GM23338 (cell line): ENCODE measurements around the gene TUBB.

ENCODE experiments used
- CREB1 ChIP-seq: fragments of 250-450 bp; sonication (Bioruptor Pico); IDR thresholded peaks from 2 replicates; pipeline ENCODE4 v1.5.0; 2020; ENCODE audit warnings: low read depth, mild to moderate bottlenecking, moderate library complexity
- CTCF ChIP-seq, 2 experiments: fragments of 200-600 bp in 1 of 2; sonication (generic) in 1 of 2; conservative IDR thresholded peaks; 2 replicates each; pipeline versions ENCODE4 v1.5.1 to v1.6.1; 2016 to 2017; ENCODE audit warnings: antibody characterized with exemption in 2 of 2, low read depth in 2 of 2, mild to moderate bottlenecking in 2 of 2, moderate library complexity in 1 of 2
- EZH2 ChIP-seq: fragments of 200-600 bp; sonication (generic); IDR thresholded peaks from one replicate; pipeline ENCODE4 v1.8.0; 2017; ENCODE audit warnings: antibody characterized with exemption, mild to moderate bottlenecking, low read depth; ENCODE audit not compliant: unreplicated experiment
- EZH2phosphoT487 ChIP-seq: fragments of 200-600 bp; sonication (generic); IDR thresholded peaks from one replicate; pipeline ENCODE4 v1.8.1; 2018; ENCODE audit warnings: antibody characterized with exemption; ENCODE audit not compliant: unreplicated experiment
- JUNB ChIP-seq: IDR thresholded peaks from one replicate; pipeline ENCODE4 v1.6.1; 2016; ENCODE audit warnings: antibody characterized with exemption; ENCODE audit not compliant: unreplicated experiment
- POLR2AphosphoS5 ChIP-seq: IDR thresholded peaks from 2 replicates; pipeline ENCODE4 v1.6.1; 2016; ENCODE audit warnings: antibody characterized with exemption, low read depth

DNA sequence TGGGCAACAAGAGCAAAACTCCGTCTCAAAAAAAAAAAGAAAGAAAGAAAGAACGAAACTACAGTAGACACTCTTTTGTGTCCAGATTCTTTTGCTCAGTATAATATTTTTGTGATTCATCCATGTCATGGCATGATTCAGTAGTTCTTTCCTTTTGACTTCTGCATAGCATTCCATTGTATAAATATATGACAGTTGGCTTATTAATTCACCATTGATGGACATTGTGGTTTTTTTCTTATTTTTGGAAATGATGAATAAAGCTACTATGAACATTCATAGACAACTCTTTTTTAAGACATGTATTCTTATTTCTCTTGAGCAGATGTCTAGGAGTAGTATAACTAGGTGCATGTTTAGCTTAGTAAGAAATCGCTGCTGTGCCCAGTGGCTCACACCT, 34.5 kb downstream of the TUBB start:
- TF ChIP-seq EZH2 (no peak), CTCF (conservative IDR thresholded peaks at IDR 0.05; ENCODE audit: low read depth in 2 of 2) (no peak), POLR2AphosphoS5 (no peak), CREB1 (no peak), JUNB (no peak), EZH2phosphoT487 (no peak)
